HEK293 (cell line): ENCODE data around the gene GALNS.
A peak's percentile ranks its signal among the peaks of the same experiment; 100 is the strongest.

Experiments
- BCL11B ChIP-seq: fragments of 450-650 bp; formaldehyde crosslinking; IDR thresholded peaks from 2 replicates; pipeline ENCODE4 v1.5.1; 2016; ENCODE audit warnings: low read depth, missing biosample characterization, missing genetic modification characterization
- GLI2 ChIP-seq: fragments of 450-650 bp; formaldehyde crosslinking; IDR thresholded peaks from 2 replicates; pipeline ENCODE4; 2017; ENCODE audit warnings: missing biosample characterization, missing genetic modification characterization, low read depth, borderline replicate concordance
- HOXC10 ChIP-seq: sonication (generic); formaldehyde crosslinking; IDR thresholded peaks from 2 replicates; pipeline ENCODE4 v1.8.1; 2023; ENCODE audit warnings: mild to moderate bottlenecking, missing genetic modification reagents
- INSM2 ChIP-seq: fragments of 450-650 bp; formaldehyde crosslinking; IDR thresholded peaks from 2 replicates; pipeline ENCODE4 v1.5.1; 2016; ENCODE audit warnings: missing biosample characterization, missing genetic modification characterization
- PRDM4 ChIP-seq: fragments of 450-650 bp; formaldehyde crosslinking; IDR thresholded peaks from 2 replicates; pipeline ENCODE4 v1.5.1; 2017; ENCODE audit warnings: missing biosample characterization, missing genetic modification characterization
- SP2 ChIP-seq: fragments of 450-650 bp; formaldehyde crosslinking; IDR thresholded peaks from 2 replicates; pipeline ENCODE4 v1.5.1; 2016; ENCODE audit warnings: missing biosample characterization, missing genetic modification characterization
- YY2 ChIP-seq: fragments of 450-650 bp; formaldehyde crosslinking; IDR thresholded peaks from 2 replicates; pipeline ENCODE4 v1.5.1; 2016; ENCODE audit warnings: missing biosample characterization, missing genetic modification characterization
- ZBTB21 ChIP-seq: fragments of 450-650 bp; formaldehyde crosslinking; IDR thresholded peaks from 2 replicates; pipeline ENCODE4 v1.5.1; 2017; ENCODE audit warnings: missing biosample characterization, missing genetic modification characterization
- ZBTB49 ChIP-seq: fragments of 450-650 bp; formaldehyde crosslinking; IDR thresholded peaks from 2 replicates; pipeline ENCODE4 v1.5.1; 2016; ENCODE audit warnings: missing biosample characterization, missing genetic modification characterization, low read depth
- ZBTB7A ChIP-seq: fragments of 450-650 bp; formaldehyde crosslinking; IDR thresholded peaks from 2 replicates; pipeline ENCODE4 v1.5.1; 2016; ENCODE audit warnings: low read depth, missing biosample characterization, missing genetic modification characterization
- ZEB2 ChIP-seq: fragments of 450-650 bp; formaldehyde crosslinking; IDR thresholded peaks from 2 replicates; pipeline ENCODE4 v1.5.1; 2016; ENCODE audit warnings: missing biosample characterization, missing genetic modification characterization
- ZFP3 ChIP-seq: fragments of 450-650 bp; formaldehyde crosslinking; IDR thresholded peaks from 2 replicates; pipeline ENCODE4 v1.5.1; 2016; ENCODE audit warnings: low read depth, missing biosample characterization, missing genetic modification characterization
- ZFP69B ChIP-seq: fragments of 450-650 bp; formaldehyde crosslinking; IDR thresholded peaks from 2 replicates; pipeline ENCODE4 v1.5.1; 2016; ENCODE audit warnings: missing biosample characterization, missing genetic modification characterization
- ZNF23 ChIP-seq: fragments of 450-650 bp; formaldehyde crosslinking; IDR thresholded peaks from 2 replicates; pipeline ENCODE4 v1.5.1; 2016; ENCODE audit warnings: missing biosample characterization, missing genetic modification characterization, borderline replicate concordance
- ZNF311 ChIP-seq: fragments of 450-650 bp; formaldehyde crosslinking; IDR thresholded peaks from 2 replicates; pipeline ENCODE4 v1.5.1; 2017; ENCODE audit warnings: missing biosample characterization, missing genetic modification characterization, borderline replicate concordance
- ZNF37A ChIP-seq: fragments of 450-650 bp; IDR thresholded peaks from 2 replicates; pipeline ENCODE4 v1.5.1; 2018; ENCODE audit warnings: missing biosample characterization, missing genetic modification characterization
- ZNF391 ChIP-seq: fragments of 450-650 bp; formaldehyde crosslinking; IDR thresholded peaks from 2 replicates; pipeline ENCODE4 v1.5.1; 2016; ENCODE audit warnings: low read depth, missing biosample characterization, missing genetic modification characterization, borderline replicate concordance
- ZNF433 ChIP-seq: fragments of 450-650 bp; formaldehyde crosslinking; IDR thresholded peaks from 2 replicates; pipeline ENCODE4 v1.5.1; 2016; ENCODE audit warnings: missing biosample characterization, missing genetic modification characterization, low read depth
- ZNF521 ChIP-seq: fragments of 450-650 bp; formaldehyde crosslinking; IDR thresholded peaks from 2 replicates; pipeline ENCODE4 v1.5.1; 2017; ENCODE audit warnings: missing biosample characterization, mild to moderate bottlenecking, missing genetic modification characterization
- ZNF624 ChIP-seq: fragments of 450-650 bp; formaldehyde crosslinking; IDR thresholded peaks from 2 replicates; pipeline ENCODE4 v1.5.1; 2017; ENCODE audit warnings: missing biosample characterization, missing genetic modification characterization
- ZNF664 ChIP-seq: fragments of 450-650 bp; formaldehyde crosslinking; IDR thresholded peaks from 2 replicates; pipeline ENCODE4 v1.5.1; 2016; ENCODE audit warnings: missing biosample characterization, missing genetic modification characterization
- ZNF701 ChIP-seq: fragments of 450-650 bp; formaldehyde crosslinking; IDR thresholded peaks from 2 replicates; pipeline ENCODE4 v1.5.1; 2016; ENCODE audit warnings: missing biosample characterization, missing genetic modification characterization
- ZNF777 ChIP-seq: fragments of 450-650 bp; formaldehyde crosslinking; IDR thresholded peaks from 2 replicates; pipeline ENCODE4 v1.5.1; 2017; ENCODE audit warnings: missing biosample characterization, missing genetic modification characterization, borderline replicate concordance
- ZNF785 ChIP-seq: fragments of 450-650 bp; formaldehyde crosslinking; IDR thresholded peaks from 2 replicates; pipeline ENCODE4 v1.5.1; 2016; ENCODE audit warnings: missing biosample characterization, missing genetic modification characterization
- ZSCAN4 ChIP-seq: fragments of 450-650 bp; formaldehyde crosslinking; IDR thresholded peaks from 2 replicates; pipeline ENCODE4 v1.5.1; 2017; ENCODE audit warnings: missing biosample characterization, missing genetic modification characterization
- ZXDB ChIP-seq: fragments of 450-650 bp; formaldehyde crosslinking; IDR thresholded peaks from 2 replicates; pipeline ENCODE4 v1.5.1; 2016; ENCODE audit warnings: missing biosample characterization, missing genetic modification characterization
- TF ChIP-seq, protein P1 (sequence below): fragments of 450-650 bp; formaldehyde crosslinking; IDR thresholded peaks from 2 replicates; pipeline ENCODE4 v1.5.1; 2016; ENCODE audit warnings: missing biosample characterization, missing genetic modification characterization
- TF ChIP-seq, protein P2 (sequence below): fragments of 450-650 bp; formaldehyde crosslinking; IDR thresholded peaks from 2 replicates; pipeline ENCODE4 v1.5.1; 2016; ENCODE audit warnings: missing biosample characterization, missing genetic modification characterization

GALNS gene

DNA sequence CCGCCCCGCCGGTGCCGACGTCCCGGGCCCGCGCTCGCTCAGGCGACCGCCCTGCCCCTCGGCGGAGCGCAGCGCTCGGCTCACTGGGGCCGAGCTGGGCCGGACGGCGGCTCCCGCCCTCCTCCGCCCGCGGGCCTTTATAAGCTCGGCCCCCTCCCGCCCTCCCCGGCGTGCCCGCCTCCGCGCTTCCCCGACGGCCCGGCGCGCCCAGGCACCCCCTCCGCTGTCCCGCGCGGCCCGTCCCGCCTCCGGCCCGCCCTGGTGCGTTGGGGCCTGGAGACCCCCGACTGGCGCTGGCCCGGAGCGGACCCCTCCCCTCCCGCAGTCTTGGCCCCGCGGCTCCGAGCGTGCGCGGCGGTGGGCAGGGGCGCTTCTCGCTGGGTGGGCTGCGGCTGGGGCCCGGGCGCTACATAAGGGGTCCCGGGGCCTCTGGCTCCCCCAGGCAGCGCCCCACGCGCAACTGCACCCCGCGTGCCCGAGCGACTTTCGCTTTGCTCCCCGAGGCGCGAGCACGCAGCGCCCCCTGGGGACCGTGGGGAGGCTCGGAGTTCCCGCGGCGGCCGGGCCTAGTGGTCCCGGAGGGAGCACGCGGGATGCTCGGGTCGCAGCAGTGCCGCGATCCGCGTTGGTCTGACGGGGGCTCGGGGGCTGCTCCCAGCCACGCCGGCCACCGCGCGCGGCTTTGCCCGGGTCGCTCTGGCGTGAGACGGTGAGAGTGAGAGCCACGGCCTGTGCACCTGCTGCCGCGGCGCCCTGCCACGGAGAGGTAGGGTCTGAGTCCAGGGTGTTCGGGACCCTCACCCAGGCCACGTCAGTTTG is 71.4 kb downstream of the GALNS start, which contains the start of gene PIEZO1 (continued):
- no peak for TF ChIP-seq ZNF664 (tag by site-specific recombination)
- TF ChIP-seq ZNF701 (tag by site-specific recombination): no peak
- no peak for TF ChIP-seq YY2 (tag by site-specific recombination)
- TF ChIP-seq ZBTB21 (tag by site-specific recombination): no peak
- peak; percentile 97 for TF ChIP-seq ZNF785 (tag by site-specific recombination)
- TF ChIP-seq ZFP69B (tag by site-specific recombination): peak; percentile 32; the same call in 1 of the 2 replicates
- TF ChIP-seq ZNF777 (tag by site-specific recombination): peak; percentile 35; the same call in 1 of the 2 replicates
- TF ChIP-seq ZSCAN4 (tag by site-specific recombination): no peak
- no peak for TF ChIP-seq SP2 (tag by site-specific recombination)
- peak; percentile 33; the same call in 1 of the 2 replicates for TF ChIP-seq BCL11B (tag by site-specific recombination)
- TF ChIP-seq INSM2 (tag by site-specific recombination): no peak
- no peak for TF ChIP-seq ZNF521 (tag by site-specific recombination)
- 0 out of 2 replicates have a peak, but pooled peaks have one; percentile 50 for TF ChIP-seq ZBTB7A (tag by site-specific recombination)
- TF ChIP-seq, protein P1, sequence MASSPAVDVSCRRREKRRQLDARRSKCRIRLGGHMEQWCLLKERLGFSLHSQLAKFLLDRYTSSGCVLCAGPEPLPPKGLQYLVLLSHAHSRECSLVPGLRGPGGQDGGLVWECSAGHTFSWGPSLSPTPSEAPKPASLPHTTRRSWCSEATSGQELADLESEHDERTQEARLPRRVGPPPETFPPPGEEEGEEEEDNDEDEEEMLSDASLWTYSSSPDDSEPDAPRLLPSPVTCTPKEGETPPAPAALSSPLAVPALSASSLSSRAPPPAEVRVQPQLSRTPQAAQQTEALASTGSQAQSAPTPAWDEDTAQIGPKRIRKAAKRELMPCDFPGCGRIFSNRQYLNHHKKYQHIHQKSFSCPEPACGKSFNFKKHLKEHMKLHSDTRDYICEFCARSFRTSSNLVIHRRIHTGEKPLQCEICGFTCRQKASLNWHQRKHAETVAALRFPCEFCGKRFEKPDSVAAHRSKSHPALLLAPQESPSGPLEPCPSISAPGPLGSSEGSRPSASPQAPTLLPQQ: peak; percentile 84
- 0 out of 2 replicates have a peak, but pooled peaks have one; percentile 41 for TF ChIP-seq ZEB2 (tag by site-specific recombination)
- no peak for TF ChIP-seq ZFP3 (tag by site-specific recombination)
- TF ChIP-seq ZNF624 (tag by site-specific recombination): no peak
- no peak for TF ChIP-seq ZNF311 (tag by site-specific recombination)
- TF ChIP-seq ZNF391 (tag by site-specific recombination): no peak
- no peak for TF ChIP-seq ZNF23 (tag by site-specific recombination)
- 0 out of 2 replicates have a peak, but pooled peaks have one; percentile 11 for TF ChIP-seq PRDM4 (tag by site-specific recombination)
- peak; percentile 47; the same call in 1 of the 2 replicates for TF ChIP-seq ZXDB (tag by site-specific recombination)
- no peak for TF ChIP-seq ZBTB49 (tag by site-specific recombination)
- TF ChIP-seq, protein P2, sequence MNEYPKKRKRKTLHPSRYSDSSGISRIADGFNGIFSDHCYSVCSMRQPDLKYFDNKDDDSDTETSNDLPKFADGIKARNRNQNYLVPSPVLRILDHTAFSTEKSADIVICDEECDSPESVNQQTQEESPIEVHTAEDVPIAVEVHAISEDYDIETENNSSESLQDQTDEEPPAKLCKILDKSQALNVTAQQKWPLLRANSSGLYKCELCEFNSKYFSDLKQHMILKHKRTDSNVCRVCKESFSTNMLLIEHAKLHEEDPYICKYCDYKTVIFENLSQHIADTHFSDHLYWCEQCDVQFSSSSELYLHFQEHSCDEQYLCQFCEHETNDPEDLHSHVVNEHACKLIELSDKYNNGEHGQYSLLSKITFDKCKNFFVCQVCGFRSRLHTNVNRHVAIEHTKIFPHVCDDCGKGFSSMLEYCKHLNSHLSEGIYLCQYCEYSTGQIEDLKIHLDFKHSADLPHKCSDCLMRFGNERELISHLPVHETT: no peak
- no peak for TF ChIP-seq GLI2 (tag by site-specific recombination)
- no peak for TF ChIP-seq ZNF433 (tag by site-specific recombination)
- TF ChIP-seq ZNF37A (tag by site-specific recombination): no peak
- TF ChIP-seq HOXC10 (CRISPR knock-in tag): no peak
